Thoracic aorta (tissue), 2 donors: ENCODE measurements around the gene CA6. TPM values are rescaled to one million over a fixed set of nuclear protein-coding genes. Genes with fewer than 3 reads are reported as not detected.

Experiments used
- ATAC-seq: fragments of 150-250 bp; one replicate; pipeline ENCODE4 v1.8.0; 2017; ENCODE audit warnings: low read depth; ENCODE audit not compliant: insufficient number of reproducible peaks, low FRiP score
- DNase-seq: peaks from one replicate; pipeline ENCODE4 v3.0.0-alpha.2; 2020; ENCODE audit warnings: low spot score
- H3K27ac ChIP-seq, 2 donors: fragments of 200-600 bp; sonication (generic); 1 replicate in 1 of 2; 2 replicates in 1 of 2; pipeline ENCODE4 v1.5.1; 2016; ENCODE audit warnings: mild to moderate bottlenecking in 2 of 2, moderate library complexity in 2 of 2
- H3K27me3 ChIP-seq: fragments of 200-600 bp; sonication (generic); replicated peaks from 2 replicates; pipeline ENCODE4 v1.6.0; 2016; ENCODE audit warnings: mild to moderate bottlenecking; ENCODE audit not compliant: insufficient read depth
- H3K36me3 ChIP-seq: fragments of 200-600 bp; sonication (generic); one replicate; pipeline ENCODE4 v1.5.1; 2016
- H3K4me1 ChIP-seq, 2 donors: fragments of 200-600 bp; sonication (generic); 1 replicate in 1 of 2; 2 replicates in 1 of 2; pipeline versions ENCODE4 v1.5.1 to v1.6.0; 2016; ENCODE audit warnings: low read depth in 2 of 2, mild to moderate bottlenecking in 1 of 2; ENCODE audit not compliant: control insufficient read depth in 1 of 2
- H3K4me3 ChIP-seq: fragments of 200-600 bp; sonication (generic); 2 replicates; pipeline ENCODE4 v1.5.1; 2016; ENCODE audit warnings: mild to moderate bottlenecking
- H3K9me3 ChIP-seq: fragments of 200-600 bp; sonication (generic); 2 replicates; pipeline ENCODE4 v1.5.1; 2016
- CTCF ChIP-seq: fragments of 200-600 bp; sonication (generic); IDR thresholded peaks from one replicate; pipeline ENCODE4 v1.5.1; 2019; ENCODE audit warnings: antibody characterized with exemption
- total RNA-seq, 2 donors: library from RNA; depleted of rRNA; stranded (reverse); fragments of >200 nt; gene quantifications; one replicate each; pipeline versions ENCODE4 v1.1.0 to v1.2.3, GENCODE V29; 2016

CA6 gene
- total RNA-seq, 2 donors from 2014 or later = not detected

- H3K4me3 ChIP-seq = no peak overlapping the region
- DNase-seq (no peak), ATAC-seq (no peak)
- H3K4me1 ChIP-seq = peaks cover 3 to 11% of the 10 kb centered on the region in 2 donors
- no peaks in the 10 kb centered on the region for H3K27me3 ChIP-seq
- no peak overlapping the region for H3K27ac ChIP-seq
- H3K36me3 ChIP-seq = no peaks in the 10 kb centered on the region
- TF ChIP-seq CTCF = no peak
- H3K9me3 ChIP-seq = no peaks in the 10 kb centered on the region
These were observed 38.5 kb downstream of the CA6 start for GRCh38 chr1:8984203-8984602.

- no peaks in the 10 kb centered on the region for H3K36me3 ChIP-seq
- DNase-seq = no peak
These were observed 39.3 kb downstream of the CA6 start for GRCh38 chr1:8984990-8985389.

GRCh38 chr1:8985915-8986813 lies 40.5 kb downstream of the CA6 start:
- peak overlapping the region; percentile 2 for H3K4me3 ChIP-seq
- TF ChIP-seq CTCF = no peak
- peaks cover 3 to 11% of the 10 kb centered on the region in 2 donors for H3K4me1 ChIP-seq
- no peaks in the 10 kb centered on the region for H3K27me3 ChIP-seq
- H3K36me3 ChIP-seq = no peaks in the 10 kb centered on the region
- no peaks in the 10 kb centered on the region for H3K9me3 ChIP-seq
- ATAC-seq (peak; percentile 89), DNase-seq (peak; percentile 57)
- H3K27ac ChIP-seq = peak overlapping the region; percentile 58 to 64

More at GRCh38 chr1:8984990-8985389, 39.3 kb downstream of the CA6 start:
- no peak for ATAC-seq
- H3K9me3 ChIP-seq = no peaks in the 10 kb centered on the region
- no peaks in the 10 kb centered on the region for H3K27me3 ChIP-seq
- no peak for TF ChIP-seq CTCF
- H3K27ac ChIP-seq = no peak overlapping the region
- peaks cover 3 to 11% of the 10 kb centered on the region in 2 donors for H3K4me1 ChIP-seq
- H3K4me3 ChIP-seq = no peak overlapping the region

- TF ChIP-seq CTCF = no peak
- Histone ChIP-seq H3K27me3 (no peaks in the 10 kb centered on the region), H3K9me3 (no peaks in the 10 kb centered on the region), H3K27ac (peak overlapping the region; percentile 58 to 64), H3K4me3 (peak overlapping the region; percentile 2), H3K4me1 (peaks cover 3 to 11% of the 10 kb centered on the region in 2 donors), H3K36me3 (no peaks in the 10 kb centered on the region)
- DNase-seq (no peak), ATAC-seq (no peak)
These were observed 41.1 kb downstream of the CA6 start for GRCh38 chr1:8986814-8987190.

GRCh38 chr1:8987881-8988617 lies 42.4 kb downstream of the CA6 start:
- peak; percentile 8 for ATAC-seq
- no peak overlapping the region for H3K4me3 ChIP-seq
- H3K36me3 ChIP-seq = no peaks in the 10 kb centered on the region
- H3K27ac ChIP-seq = peak overlapping the region in 1 of 2 donors; percentile 28
- DNase-seq = no peak
- H3K27me3 ChIP-seq = no peaks in the 10 kb centered on the region
- peak; percentile 91 for TF ChIP-seq CTCF
- peaks cover 3 to 11% of the 10 kb centered on the region in 2 donors for H3K4me1 ChIP-seq
- no peaks in the 10 kb centered on the region for H3K9me3 ChIP-seq
